Fibroblast of upper back skin (primary cell): ENCODE measurements around the gene HELZ.
"Not testable (repeated sequence)": the region's sequence is repeated elsewhere in the genome, so short reads cannot be mapped to it uniquely, and the experiment has no call there.

Source experiments
- DNase-seq: peaks from one replicate; pipeline ENCODE4 v3.0.0-alpha.2; 2013

HELZ gene

DNA sequence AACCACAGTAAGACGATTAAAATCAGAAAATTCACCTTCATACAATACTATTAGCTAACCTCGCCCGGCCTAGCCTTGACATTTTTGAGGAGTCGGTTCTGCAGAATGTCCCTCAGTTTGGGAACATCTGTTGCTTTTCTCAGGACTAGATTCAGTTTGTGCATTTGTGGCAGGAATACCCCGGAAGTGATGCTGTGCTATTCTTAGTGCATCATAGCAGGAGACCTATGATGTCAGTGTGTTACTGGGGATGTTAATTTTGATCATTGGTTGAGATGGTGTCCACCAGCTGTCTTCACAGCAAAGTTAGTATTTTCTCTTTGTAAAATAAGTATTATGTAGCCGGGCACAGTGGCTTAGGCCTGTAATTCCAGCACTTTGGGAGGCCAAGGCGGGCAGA is 21.5 kb upstream of the HELZ start:
- no peak for DNase-seq

GRCh38 chr17:67265436-67266019 is 20.5 kb upstream of the HELZ start:
- peak; percentile 29 for DNase-seq

GRCh38 chr17:67262435-67263117 is 17.6 kb upstream of the HELZ start:
- no peak for DNase-seq

GRCh38 chr17:67260170-67260987 is 15.4 kb upstream of the HELZ start:
- peak; percentile 87 for DNase-seq

DNA sequence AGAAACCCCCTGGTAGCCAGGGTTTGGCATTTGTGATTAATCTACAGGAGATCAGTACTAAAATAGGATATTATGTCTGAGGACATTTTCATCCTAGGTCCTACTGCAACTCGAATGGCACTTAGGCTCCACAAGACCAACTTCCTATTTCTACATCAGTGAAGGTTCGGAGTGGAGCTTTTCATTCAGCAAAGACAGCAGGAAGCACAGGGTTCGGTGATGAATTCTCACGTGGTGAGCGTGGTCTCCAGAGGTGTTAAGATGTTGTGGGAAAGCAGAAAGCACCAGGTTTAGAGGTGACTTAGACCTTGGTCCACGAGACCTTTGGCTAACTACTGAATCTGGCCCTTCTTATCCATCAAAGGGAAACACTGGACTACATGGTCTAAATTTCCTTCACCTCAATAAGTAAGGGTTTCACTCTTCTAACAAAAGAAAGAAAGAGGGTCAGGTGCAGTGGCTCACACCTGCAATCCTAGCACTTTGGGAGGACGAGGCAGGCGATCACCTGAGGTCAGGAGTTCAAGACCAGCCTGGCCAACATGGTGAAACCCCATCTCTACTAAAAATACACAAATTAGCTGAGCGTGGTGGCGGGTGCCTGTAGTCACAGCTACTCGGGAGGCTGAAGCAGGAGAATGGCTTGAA is 13.9 kb upstream of the HELZ start:
- DNase-seq: no peak

GRCh38 chr17:67256075-67256732 is 11.2 kb upstream of the HELZ start:
- no peak for DNase-seq

DNA sequence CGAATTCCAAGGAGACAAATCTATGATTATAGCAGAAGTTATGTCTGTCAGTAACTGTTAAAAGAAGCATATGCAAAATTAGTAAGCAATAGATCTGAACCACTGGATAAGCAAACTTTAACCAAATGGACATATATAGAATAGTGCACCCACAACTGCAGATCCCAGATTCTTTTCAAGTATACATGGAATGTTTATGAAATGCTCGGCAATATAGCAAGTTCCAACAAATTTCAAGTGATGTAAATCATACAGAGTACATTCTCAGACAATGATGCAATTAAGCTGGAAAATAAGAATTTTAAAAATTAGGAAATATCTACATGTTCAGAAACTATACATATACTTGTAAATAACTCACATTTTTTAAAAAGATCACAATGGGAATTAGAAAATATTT is 8.4 kb upstream of the HELZ start:
- peak; percentile 90 for DNase-seq

DNA sequence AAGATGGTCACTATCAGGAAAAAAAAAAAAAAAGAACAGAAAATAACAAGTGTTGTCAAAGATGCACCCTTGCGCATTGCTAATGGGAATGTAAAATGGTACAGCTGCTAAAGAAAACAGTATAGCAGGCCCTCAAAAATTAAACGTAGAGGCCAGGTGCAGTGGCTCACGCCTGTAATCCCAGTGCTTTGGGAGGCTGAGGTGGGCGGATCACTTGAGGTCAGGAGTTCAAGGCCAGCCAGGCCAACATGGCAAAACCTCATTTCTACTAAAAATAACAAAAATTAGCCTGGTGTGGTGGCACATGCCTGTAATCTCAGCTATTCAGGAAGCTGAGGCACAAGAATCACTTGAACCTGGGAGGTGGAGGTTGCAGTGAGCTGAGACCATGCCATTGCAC is 6.6 kb upstream of the HELZ start:
- not testable (repeated sequence) for DNase-seq

DNA sequence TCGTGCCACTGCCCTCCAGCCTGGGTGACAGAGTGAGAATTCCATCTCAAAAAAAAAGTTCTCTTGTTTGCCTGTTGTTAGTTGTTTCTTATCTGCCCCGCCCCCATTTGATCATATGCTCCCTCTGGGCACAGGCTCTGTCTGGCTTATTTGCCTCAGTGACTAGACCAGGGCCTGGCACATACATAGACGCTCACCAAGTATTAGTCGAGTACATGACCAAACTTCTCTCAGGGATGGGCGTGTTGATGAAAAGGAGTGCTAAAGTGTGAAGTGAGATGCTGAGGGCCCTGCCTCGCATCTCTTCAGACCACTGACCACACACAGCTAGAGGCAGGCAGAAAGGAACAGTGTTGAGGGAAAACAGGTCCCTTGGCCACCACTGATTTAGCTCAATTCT is 3.3 kb upstream of the HELZ start:
- no peak for DNase-seq

DNA sequence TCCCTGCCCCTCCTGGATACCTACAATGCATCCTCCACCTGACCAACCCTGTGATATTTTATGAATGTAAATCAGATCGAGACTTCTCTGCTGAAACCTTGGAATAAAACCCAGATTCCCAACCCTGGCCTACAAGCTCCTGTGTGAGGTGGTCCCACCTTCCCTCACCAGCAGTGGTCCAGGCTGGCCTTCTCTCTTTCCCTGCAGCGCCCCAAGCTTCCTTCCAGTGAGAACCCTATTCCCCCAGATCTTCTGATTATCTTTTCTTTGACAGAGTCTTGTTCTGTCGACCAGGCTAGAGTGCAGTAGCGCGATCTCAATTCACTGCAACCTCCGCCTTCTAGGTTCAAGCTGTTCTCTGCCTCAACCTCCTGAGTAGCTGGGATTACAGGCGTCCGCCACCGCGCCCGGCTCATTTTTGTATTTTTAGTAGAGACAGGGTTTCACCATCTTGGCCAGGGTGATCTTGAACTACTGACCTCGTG is 2.5 kb upstream of the HELZ start:
- DNase-seq: no peak

- DNase-seq: peak; percentile 39
These were observed 1.8 kb upstream of the HELZ start for GRCh38 chr17:67246653-67247415.

GRCh38 chr17:67246403-67246652 is 1.3 kb upstream of the HELZ start:
- no peak for DNase-seq

DNA sequence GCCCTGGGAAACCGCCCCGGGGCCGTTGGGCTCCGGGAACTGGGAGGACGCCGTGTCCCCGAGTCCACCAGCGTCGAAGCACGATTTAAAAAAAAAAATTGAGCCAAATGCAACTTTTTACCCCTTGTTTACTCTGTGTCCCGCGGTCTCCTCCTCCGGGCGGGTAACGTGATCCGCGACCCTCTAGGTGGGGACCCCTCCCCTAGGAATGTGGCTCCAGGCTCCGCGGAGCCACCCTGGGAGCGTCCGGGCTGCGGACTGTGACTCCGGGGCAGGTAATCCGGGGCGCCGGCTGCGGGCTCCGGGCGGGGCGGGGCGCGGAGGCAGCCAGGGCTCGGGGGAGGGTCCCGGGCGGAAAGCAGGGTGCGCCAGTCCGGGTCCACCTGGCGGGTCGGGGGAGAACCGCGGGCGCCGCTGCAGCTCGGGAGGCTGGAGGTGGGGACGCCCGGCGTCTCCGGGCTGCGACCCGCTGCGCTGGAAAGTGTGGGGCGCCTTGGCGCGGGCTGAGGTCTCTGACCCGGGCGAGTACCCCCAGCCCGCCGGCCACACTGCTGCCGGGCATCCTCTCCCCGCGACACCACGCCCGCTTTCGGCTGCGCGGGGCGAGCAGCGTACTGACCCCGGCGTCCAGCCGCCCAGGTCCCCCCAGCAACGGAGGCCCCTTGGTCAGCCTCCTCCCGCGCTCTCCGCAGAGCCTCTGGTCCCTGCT is 852 bp upstream of the HELZ start:
- no peak for DNase-seq

DNA sequence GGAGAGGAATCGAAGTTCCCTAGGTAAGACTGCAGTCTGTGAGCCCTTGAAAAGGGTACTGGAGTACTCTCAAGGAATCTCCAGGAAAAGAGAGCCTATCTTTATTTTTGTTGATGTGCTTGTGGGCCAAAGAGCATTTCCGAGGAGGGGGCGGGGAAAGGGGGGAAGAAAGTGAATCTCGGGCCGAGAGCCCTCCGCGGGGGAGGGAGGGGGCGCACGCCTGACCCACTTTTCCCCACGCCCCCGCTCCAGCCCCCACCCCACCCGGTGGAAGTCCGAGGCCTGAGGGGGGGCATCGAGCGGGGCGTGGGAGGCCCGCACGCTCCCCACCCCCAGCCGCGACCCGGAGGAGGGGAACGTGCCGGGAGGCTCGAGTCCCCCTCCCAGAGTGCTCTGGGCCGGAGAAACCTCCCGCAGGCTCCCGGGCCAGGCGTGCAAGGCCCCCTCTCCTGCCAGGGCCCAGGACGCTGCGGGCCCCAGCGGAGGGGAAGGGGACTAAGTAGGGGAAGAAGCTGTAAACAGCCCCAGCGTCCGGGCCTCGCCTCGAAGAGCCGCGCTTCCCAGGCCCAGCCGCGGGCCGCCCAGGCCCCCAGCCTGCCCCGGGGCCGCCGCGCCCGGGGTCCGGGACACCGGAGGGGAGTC is 444 bp downstream of the HELZ start:
- no peak for DNase-seq

DNA sequence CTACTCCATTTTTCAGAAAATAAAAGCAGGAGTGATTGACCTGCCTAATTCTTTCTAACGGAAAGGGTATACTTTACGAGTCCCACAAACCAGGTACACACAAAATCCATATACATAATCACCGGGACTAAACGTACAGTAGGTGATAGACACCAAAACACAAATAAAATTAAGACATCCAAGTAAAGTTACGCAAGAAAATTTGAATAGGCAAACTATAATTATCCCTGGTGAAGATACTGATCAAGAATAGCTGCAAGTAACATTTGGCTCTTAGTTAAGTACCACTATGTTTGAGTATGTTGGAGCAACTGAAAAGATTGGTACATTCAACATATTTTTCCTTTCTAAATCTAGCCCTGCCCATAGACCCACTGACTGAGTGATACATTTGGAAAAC is 1.7 kb downstream of the HELZ start:
- DNase-seq: no peak

DNA sequence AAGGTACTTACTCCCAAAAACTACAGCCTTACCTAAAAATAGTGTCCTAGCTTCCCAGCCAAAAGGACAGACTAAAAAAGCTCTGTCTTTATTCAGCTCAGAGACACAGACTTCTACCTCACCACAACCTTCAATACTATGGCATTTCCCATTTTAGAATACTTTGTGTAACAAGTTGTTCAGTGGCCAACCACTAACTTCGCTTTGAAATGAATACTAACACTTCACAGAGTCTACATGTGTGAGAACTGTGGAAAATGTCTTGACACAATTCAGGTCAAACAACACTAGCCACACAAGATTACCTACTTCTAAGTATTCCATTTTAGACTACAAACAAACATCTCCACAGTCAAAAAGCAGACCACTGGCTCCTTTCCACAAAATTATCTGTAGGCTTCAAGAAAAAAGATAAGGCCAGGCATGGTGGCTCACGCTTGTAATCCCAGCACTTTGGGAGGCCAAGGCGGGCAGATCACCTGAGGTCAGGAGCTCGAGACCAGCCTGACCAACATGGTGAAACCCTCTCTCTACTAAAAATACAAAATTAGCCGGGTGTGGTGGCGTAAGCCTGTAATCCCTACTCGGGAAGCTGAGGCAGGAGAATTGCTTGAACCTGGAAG is 3.2 kb downstream of the HELZ start:
- DNase-seq: no peak

- peak; percentile 55 for DNase-seq
These were observed 5.4 kb downstream of the HELZ start for GRCh38 chr17:67239597-67239996.

DNA sequence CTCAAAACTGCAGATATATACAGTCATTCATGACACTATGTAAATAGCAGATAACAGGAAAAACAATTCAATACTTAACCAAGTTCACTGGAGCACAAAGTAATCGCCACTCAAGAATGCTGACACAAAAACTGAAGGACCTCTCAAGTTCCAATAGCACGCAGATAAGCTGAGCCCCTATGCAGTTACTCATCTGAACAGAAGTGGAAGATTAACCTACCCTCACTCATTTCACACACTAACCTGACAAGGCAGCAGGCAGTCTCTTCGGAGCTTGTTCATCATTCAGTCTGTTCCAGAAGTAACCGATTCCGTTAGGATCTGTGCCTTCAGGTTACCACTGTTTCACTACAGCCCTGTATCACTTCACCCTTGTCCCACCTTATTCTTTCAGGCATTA is 6.0 kb downstream of the HELZ start:
- no peak for DNase-seq

DNA sequence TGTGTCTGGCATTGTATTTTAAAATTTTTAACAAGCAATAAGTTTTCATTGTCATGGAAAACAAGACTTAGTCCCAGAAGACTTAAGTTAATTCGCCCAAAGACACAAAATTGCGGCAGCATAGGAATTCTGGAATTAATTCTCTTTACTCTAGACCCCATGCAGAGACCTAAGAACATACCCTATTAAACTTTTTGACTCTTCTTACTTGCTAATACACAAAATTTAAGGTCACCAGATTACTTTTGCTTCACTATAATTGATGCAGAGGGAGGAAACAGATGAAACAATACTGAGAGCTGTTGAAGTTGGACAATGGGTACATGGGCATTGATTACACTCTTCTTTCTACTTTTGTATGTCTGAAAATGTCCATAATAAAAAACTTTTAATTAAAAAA is 12.6 kb downstream of the HELZ start:
- no peak for DNase-seq

DNA sequence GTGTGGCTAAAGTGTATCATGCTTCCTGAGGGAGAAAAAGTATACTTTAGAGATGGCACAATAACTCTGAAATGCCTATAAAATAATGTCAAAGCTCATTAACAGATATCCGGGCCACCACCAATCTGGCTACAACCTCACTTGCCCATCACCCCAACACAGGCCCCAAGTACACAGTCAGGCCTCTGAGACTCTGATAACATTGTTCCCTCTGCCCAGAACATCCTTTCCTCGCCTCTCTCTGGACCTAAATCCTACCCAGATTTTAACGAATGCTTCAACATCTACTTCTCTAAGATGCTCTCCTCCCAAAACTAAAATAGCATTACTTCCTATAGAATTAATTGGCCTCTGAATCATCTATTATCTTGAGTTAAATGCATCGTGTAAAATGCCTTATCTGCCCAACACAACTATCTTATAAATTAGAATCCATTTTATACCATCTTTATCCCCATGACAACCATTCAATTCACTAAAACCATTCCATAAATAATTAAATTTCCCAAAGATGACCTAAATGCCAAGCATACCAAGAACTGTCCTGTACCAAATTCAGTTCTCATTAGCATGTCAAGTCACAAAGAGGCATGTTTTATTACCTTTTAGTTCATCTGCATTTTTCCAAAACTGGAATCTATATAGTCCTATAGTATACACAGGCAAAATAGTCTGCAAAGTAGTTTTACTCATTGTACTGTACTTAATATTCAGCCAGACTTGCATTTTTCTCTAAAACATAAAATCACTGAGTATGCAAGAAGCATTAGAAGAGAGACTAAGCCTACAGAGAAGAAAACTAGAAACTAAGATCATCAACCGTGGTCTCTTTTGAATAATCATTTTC is 15.7 kb downstream of the HELZ start:
- DNase-seq: no peak
